Measurements from ENCODE around the gene KCTD16.

DNA sequence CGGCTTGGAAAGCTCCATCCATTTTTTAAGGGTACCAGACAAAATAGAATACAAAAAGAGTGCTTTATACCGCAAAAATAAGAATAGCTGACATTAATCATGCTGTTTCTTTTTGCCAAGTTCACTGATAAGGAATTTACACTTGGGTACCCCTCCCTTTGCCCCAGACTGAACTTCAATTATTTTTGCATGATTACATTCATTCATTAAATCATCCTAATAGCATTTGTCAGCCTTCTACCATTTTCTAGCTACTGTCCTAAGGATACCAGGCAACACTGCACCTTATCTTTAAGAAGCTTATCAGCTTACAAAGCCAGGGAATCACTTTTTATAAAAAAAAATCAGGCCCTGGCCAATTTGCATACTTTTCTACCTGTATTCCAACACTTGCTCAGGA is 48.6 kb upstream of the KCTD16 start:
- TF ChIP-seq CTCF (IDR thresholded peaks at IDR 0.05 in 2 of 3, conservative IDR thresholded peaks at IDR 0.05 in 1 of 3; ENCODE audit: borderline replicate concordance in 1 of 3, insufficient read depth in 1 of 3, low read depth in 2 of 3, low read length in 2 of 3) (no peak), POLR2AphosphoS5 (IDR thresholded peaks at IDR 0.05; ENCODE audit: low read depth, low read length) (no peak), SP1 (IDR thresholded peaks at IDR 0.05; ENCODE audit: low read depth) (no peak), RAD21 (IDR thresholded peaks at IDR 0.05; ENCODE audit: low read depth) (no peak), EZH2 (IDR thresholded peaks at IDR 0.05) (no peak), POLR2A (IDR thresholded peaks at IDR 0.05; ENCODE audit: borderline replicate concordance, extremely low read depth, insufficient read depth, insufficient read length) (no peak), SIN3A (IDR thresholded peaks at IDR 0.05; ENCODE audit: low read depth) (no peak), EZH2phosphoT487 (IDR thresholded peaks at IDR 0.05; ENCODE audit: borderline replicate concordance) (no peak), TCF7L2 (IDR thresholded peaks at IDR 0.05; ENCODE audit: borderline replicate concordance, extremely low read depth, insufficient read depth, insufficient read length) (no peak), MAX (IDR thresholded peaks at IDR 0.05) (no peak)

Measured in HCT116 (cell line).